Hepatocyte (in vitro differentiated cells): ENCODE results near the gene ANKRD35.

Experiments used
- CTCF ChIP-seq: fragments of 200-600 bp; sonication (generic); IDR thresholded peaks from 2 replicates; pipeline ENCODE4 v1.5.1; 2016; ENCODE audit warnings: antibody characterized with exemption, mild to moderate bottlenecking; ENCODE audit not compliant: poor library complexity
- EZH2 ChIP-seq: fragments of 200-600 bp; sonication (generic); IDR thresholded peaks from 2 replicates; pipeline ENCODE4 v1.6.1; 2016; ENCODE audit warnings: antibody characterized with exemption, mild to moderate bottlenecking, borderline replicate concordance
- EZH2phosphoT487 ChIP-seq: fragments of 200-600 bp; sonication (generic); IDR thresholded peaks from one replicate; pipeline ENCODE4 v1.6.1; 2018; ENCODE audit warnings: antibody characterized with exemption, mild to moderate bottlenecking, low read depth, moderate library complexity; ENCODE audit not compliant: unreplicated experiment, severe bottlenecking

DNA sequence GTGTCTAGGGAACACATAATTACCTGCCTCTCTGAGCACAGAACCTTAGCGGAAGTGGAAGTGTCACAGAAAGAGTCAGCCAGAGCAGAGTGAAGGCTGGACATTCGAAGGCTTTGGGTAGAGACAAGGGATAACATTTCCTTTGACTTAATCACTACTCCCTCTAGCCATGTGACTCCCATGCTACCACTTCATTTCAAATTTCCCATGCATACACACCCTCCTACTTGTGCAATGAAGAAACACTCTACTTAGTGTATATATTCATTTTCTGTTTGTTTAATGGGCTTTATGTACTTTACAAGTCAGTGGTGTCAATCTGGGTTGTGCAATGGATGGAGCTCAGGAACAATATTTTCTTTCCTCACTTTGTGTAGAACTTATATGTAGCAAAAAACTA lies 6.9 kb downstream of the ANKRD35 start:
- TF ChIP-seq CTCF: no peak
- no peak for TF ChIP-seq EZH2phosphoT487
- TF ChIP-seq EZH2: no peak
